Activated CD4-positive, alpha-beta T cell treated with anti-CD3 and anti-CD28 coated beads, Interleukin-2, amount 10 ng/mL, durations not matched to agents 24 days and 14 days (primary cell): ENCODE data around the gene MXD1. TPM values are rescaled to one million over a fixed set of nuclear protein-coding genes. Genes with fewer than 3 reads are reported as not detected.

Experiments
- DNase-seq: peaks from one replicate; pipeline ENCODE4 v3.0.0; 2022
- H3K27ac Mint-ChIP-seq: one replicate; pipeline ENCODE4 v1.8.0; 2022; ENCODE audit warnings: mild to moderate bottlenecking, mixed read lengths
- H3K27me3 Mint-ChIP-seq: one replicate; pipeline ENCODE4 v1.8.0; 2022; ENCODE audit warnings: mixed read lengths
- H3K36me3 Mint-ChIP-seq: one replicate; pipeline ENCODE4 v1.8.0; 2022; ENCODE audit warnings: low read depth, mild to moderate bottlenecking, mixed read lengths
- H3K4me1 Mint-ChIP-seq: one replicate; pipeline ENCODE4 v1.8.0; 2021; ENCODE audit warnings: mixed read lengths
- H3K4me3 Mint-ChIP-seq: one replicate; pipeline ENCODE4 v1.8.0; 2022; ENCODE audit warnings: mild to moderate bottlenecking, moderate library complexity, mixed read lengths
- H3K9me3 Mint-ChIP-seq: one replicate; pipeline ENCODE4 v1.8.0; 2021; ENCODE audit warnings: mixed read lengths
- intact Hi-C: fragments of 100-400 bp; cut with micrococcal nuclease; formaldehyde crosslinking; loops from one replicate; pipeline ENCODE4 v1.15.1; 2023
- total RNA-seq: library from RNA; stranded (reverse); gene quantifications from 2 replicates; pipeline ENCODE4 v1.2.3, GENCODE V29; 2022

MXD1 gene
- total RNA-seq, 1 donor from 2014 or later: 11.7 TPM

DNA sequence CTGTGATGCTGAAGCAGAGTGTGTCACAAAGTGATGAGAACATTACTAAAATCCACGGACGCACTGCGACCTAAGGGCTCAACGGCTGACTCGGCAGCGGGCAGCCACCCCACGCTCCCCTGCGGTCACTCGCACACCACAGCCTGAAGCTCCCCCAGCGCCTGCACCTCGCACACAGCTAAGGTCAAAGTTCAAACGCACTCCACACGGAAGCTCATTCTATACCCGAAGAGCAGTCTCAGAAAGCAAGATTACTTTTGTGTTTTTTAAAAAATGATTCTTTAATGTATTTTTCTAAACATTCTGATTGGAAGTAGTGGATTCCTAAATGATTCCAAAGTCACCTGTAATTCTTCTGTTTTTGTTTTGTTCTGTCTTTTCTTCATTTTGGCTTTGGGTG is 24.8 kb downstream of the MXD1 start:
- Mint-ChIP-seq H3K4me1 (peaks cover 12% of the 10 kb centered on the region), H3K4me3 (no peak overlapping the region), H3K9me3 (no peaks in the 10 kb centered on the region), H3K27me3 (no peaks in the 10 kb centered on the region), H3K36me3 (peaks cover 63% of the 10 kb centered on the region), H3K27ac (no peak overlapping the region)
- intact Hi-C loops: no loop called here
- no peak for DNase-seq

DNA sequence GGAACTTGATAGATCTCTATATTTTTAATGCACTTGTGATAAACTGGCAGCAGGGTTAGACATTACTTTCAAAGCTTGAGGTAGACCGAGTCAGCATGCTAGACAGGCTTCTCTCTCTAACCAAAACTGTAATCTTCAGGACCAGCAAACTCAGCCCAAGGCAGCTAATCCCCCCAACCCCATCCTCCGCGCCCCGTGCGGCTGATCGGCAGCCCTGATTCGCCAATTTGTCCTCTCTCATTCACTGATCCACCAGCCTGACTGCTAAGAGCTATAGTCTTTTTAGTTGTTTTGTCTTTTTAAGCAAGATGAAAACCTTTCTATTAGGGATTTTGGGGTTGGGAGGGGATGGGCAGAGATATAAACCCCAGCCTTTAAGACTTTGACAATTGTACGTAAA is 25.8 kb downstream of the MXD1 start:
- intact Hi-C loops: no loop called here
- no peaks in the 10 kb centered on the region for H3K9me3 Mint-ChIP-seq
- no peaks in the 10 kb centered on the region for H3K27me3 Mint-ChIP-seq
- peaks cover 20% of the 10 kb centered on the region for H3K4me1 Mint-ChIP-seq
- H3K27ac Mint-ChIP-seq: no peak overlapping the region
- DNase-seq: no peak
- H3K36me3 Mint-ChIP-seq: peaks cover 59% of the 10 kb centered on the region
- H3K4me3 Mint-ChIP-seq: no peak overlapping the region

DNA sequence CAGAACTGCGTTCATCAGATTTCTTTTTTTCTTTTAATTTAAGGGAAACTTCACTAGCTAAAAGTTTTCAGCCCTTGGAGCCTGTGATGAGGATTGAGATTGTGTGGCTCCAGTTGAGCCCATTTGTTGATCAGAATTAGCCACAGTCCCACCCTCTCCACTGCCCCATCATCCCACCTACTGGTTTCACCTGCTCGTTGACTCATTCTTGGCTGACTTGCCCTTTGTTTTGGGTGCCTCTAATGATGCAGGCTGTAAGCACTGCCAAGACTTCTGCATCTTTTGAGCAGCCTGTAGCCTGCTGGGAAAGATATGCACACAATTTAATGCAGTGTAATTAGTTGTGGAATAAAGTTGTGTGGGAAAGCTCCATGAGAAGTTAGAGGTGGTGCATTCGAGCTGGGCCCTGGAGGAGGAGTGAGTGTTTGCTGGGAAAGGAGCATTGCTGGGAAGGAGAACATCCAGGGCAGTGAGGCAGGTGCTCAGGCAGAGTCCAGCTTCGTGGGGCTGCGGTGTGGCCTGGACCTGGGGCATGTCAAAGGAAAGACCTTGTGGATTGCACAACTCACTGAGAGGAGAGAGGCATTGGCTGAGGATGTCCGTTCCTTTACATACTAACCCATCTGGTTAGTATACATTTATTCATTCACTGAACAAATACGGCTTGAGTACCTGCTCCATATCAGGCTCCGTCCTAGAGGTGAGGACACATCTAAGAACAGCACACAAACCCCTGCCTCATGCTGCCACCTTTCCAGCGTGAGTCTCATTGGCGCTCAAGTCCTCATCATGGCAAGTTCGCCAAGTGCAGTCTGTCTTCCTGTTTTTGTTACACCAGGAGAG is 28.3 kb downstream of the MXD1 start:
- H3K9me3 Mint-ChIP-seq: no peaks in the 10 kb centered on the region
- H3K27me3 Mint-ChIP-seq: no peaks in the 10 kb centered on the region
- peaks cover 39% of the 10 kb centered on the region for H3K36me3 Mint-ChIP-seq
- no peak overlapping the region for H3K4me3 Mint-ChIP-seq
- H3K4me1 Mint-ChIP-seq: peaks cover 40% of the 10 kb centered on the region
- intact Hi-C loops: no loop called here
- no peak for DNase-seq
- no peak overlapping the region for H3K27ac Mint-ChIP-seq

DNA sequence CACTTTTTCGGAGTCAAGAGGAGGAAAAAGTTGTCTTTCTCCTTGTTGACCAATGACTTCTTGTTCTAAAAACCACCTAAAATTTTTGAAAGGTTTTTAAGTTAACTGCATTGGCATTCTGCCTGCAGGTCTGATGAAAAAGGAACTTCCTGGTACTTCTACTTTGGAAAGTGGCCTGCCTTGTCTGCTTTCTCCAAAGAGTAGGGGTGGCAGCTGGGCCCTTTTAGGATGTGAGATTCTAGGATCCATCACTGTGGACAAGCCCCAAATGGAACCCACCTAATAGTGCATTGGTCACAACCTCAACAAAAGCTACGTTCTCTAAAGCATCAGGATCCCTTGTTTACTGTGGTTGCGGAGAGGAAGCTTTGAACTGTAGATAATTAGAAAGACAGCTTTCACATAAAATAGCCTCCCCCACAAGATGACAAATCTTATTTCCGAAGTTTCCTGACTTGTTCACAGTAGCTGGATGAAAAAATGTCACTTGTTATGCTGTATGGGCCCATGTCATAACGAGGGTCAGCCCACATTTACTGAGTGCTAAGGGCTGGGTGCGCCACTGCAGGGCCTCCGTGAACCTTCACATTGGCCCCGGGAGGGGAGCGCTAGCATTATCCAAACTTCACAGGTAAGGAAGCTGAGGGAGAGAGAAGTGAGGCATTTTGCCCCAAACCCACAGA is 29.1 kb downstream of the MXD1 start:
- H3K4me3 Mint-ChIP-seq: no peak overlapping the region
- H3K4me1 Mint-ChIP-seq: peaks cover 40% of the 10 kb centered on the region
- H3K9me3 Mint-ChIP-seq: no peaks in the 10 kb centered on the region
- no peak for DNase-seq
- H3K36me3 Mint-ChIP-seq: peaks cover 31% of the 10 kb centered on the region
- intact Hi-C loops: no loop called here
- peak overlapping the region; percentile 47 for H3K27ac Mint-ChIP-seq
- H3K27me3 Mint-ChIP-seq: no peaks in the 10 kb centered on the region

DNA sequence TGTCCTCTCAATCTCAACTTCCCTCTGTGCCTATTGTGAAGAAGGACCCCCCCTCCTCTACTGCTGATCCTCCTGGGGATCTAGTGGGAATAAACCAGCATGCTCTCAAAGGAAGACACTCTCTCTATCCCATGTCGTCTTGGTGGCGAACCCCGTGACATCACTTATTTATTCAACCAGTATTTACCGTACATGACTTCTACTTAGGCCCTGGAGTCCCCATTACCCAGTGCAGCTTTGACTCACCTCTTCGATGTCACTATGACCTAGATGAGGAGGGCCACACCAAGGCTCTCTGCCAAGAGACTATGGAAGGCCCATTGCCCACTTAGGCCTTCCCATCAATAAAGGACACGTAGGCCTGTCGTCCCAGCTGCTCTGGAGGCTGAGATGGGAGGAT is 29.8 kb downstream of the MXD1 start:
- H3K4me1 Mint-ChIP-seq: peaks cover 40% of the 10 kb centered on the region
- no peaks in the 10 kb centered on the region for H3K27me3 Mint-ChIP-seq
- no peak overlapping the region for H3K4me3 Mint-ChIP-seq
- peaks cover 27% of the 10 kb centered on the region for H3K36me3 Mint-ChIP-seq
- H3K27ac Mint-ChIP-seq: peak overlapping the region; percentile 45
- no peaks in the 10 kb centered on the region for H3K9me3 Mint-ChIP-seq
- intact Hi-C loops: loop anchor here (5.0 kb wide), 1 partner anchor 143 kb away; the partner anchor contains the start of gene PCBP1
- DNase-seq: no peak

DNA sequence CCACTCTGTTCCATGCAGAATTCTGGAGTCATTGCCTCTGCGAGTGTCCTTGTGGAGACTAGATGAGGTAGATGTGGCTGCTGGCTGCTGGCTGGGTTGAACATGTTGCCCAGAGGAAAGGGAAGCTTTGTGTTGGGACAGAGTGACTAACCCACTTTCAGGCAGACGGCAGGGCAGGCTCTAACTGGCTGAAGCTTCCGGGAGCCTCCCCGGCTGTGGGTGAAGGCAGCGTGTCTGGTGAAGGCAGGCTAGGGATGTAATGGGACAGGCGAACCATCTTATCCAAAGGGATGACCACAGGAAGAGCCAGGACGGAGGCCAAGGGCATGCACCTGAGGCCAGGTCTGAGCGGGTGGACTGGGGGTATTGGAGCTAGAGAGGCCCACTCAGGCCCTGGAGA is 30.5 kb downstream of the MXD1 start:
- peak; percentile 73 for DNase-seq
- intact Hi-C loops: loop anchor here (5.0 kb wide), 1 partner anchor 142 kb away; the partner anchor contains the start of gene PCBP1
- Mint-ChIP-seq H3K27me3 (no peaks in the 10 kb centered on the region), H3K9me3 (no peaks in the 10 kb centered on the region), H3K36me3 (peaks cover 26% of the 10 kb centered on the region), H3K27ac (peak overlapping the region; percentile 90), H3K4me3 (peak overlapping the region; percentile 58), H3K4me1 (peaks cover 40% of the 10 kb centered on the region)

DNA sequence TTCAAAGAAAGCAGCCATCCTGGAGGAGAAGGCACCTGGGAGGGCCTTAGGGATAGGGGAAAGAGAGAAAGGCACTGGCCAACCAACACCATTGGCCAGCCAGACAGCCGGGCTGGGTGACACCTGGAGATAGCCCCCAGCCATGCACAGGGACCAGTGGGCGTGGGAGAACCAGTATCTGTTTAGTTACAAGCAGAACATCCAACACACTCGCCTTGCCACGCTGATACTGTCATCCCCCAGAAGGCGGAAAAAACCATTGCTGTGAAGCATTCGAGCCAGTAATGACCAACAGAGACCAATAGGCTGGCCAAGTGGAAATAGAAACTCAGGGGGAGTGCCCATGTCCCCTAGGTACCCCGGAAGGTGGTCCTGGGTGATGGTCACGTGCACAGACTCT is 31.0 kb downstream of the MXD1 start:
- intact Hi-C loops: loop anchor here (1.0 to 5.0 kb wide), 5 partner anchors 12 to 196 kb away; partner anchors contain the start of genes MXD1 and PCBP1
- H3K4me1 Mint-ChIP-seq: peaks cover 40% of the 10 kb centered on the region

DNA sequence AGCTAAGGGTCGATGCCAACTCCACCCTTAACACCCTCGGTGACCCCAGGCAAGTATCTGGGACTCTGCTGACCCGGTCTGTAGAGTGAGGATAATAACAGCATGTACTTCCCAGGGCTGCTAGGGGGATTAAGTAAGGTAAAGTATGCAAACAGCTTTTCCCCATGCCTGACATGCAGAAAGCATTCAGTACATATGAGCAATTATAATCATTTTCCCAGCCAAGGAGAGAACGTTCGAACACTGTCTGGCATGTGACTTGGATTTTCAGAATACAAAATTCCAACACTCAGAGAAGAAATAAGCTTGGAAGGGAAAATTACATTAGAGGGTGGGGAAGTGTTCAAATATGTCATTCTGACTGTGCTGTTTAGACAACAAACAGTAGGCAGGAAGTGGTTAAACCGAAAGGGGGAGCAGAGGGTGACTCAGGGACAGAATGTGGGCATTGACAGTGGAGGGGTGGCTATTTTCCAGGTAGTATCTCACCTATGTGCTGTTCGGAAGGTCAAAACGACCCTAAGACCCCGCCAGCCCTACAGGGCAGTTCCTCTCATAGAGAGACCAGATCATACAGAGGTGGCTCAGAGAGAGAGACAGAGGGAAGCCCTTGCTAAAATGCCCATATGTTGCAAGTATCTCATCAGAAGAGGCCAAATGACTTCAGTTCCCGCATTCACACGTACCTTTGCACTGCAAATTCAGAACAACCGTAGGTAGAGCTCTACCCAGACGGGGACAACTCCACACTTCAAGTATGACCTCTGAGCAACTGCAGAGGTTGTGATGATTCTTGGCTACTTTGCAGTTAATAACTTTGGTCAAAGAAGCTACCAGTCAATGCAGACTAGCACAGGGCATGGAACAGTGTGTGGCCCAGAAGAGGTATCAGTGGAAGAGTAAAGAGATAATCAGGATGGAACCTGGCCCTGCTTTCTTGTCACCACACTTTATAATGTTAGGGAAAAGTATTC is 31.7 kb downstream of the MXD1 start:
- H3K9me3 Mint-ChIP-seq: no peaks in the 10 kb centered on the region
- H3K4me3 Mint-ChIP-seq: peak overlapping the region; percentile 56
- peak overlapping the region; percentile 90 for H3K27ac Mint-ChIP-seq
- DNase-seq: peak; percentile 92
- intact Hi-C loops: loop anchor here (1.0 to 5.0 kb wide), 5 partner anchors 12 to 196 kb away; partner anchors contain the start of genes MXD1 and PCBP1
- peaks cover 18% of the 10 kb centered on the region for H3K36me3 Mint-ChIP-seq
- H3K4me1 Mint-ChIP-seq: peaks cover 40% of the 10 kb centered on the region
- H3K27me3 Mint-ChIP-seq: no peaks in the 10 kb centered on the region

More for the DNA sequence above, 31.0 kb downstream of the MXD1 start:
- Mint-ChIP-seq H3K27ac (peak overlapping the region; percentile 90), H3K27me3 (no peaks in the 10 kb centered on the region), H3K9me3 (no peaks in the 10 kb centered on the region), H3K4me3 (peak overlapping the region; percentile 58), H3K36me3 (peaks cover 22% of the 10 kb centered on the region)
- peak; percentile 64 for DNase-seq

DNA sequence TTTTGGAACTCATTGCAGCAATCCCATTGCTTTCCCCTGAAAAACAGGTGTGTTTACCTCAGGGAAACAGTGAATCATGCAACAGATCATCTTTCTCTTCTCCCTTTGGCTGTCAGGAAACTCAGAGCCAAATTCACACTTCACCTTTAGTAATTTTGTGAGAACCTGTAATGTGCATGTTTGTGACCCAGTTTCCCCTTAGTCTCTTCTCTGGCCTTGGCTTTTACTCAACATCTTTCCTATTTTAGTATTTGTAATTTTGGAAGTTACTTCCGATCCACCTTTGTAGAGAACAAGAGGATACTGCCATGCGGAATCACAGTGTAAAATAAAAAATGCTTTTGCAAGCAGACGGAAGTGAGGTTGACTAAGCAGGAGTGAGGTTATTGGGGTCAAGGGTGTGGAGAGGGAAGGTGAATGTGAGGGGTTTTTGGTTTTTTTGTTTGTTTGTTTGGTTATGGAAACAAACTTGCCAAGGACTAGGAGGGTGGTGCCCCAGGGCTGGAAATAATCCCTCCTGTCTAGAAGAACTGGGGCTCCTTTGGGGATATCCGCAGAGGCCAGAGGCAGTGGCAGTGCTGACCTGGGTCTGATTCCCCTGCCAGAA is 32.5 kb downstream of the MXD1 start:
- peaks cover 42% of the 10 kb centered on the region for H3K4me1 Mint-ChIP-seq
- intact Hi-C loops: loop anchor here (2.0 to 5.0 kb wide), 2 partner anchors 33 to 140 kb away; partner anchors contain the start of genes MXD1 and PCBP1
- no peak overlapping the region for H3K4me3 Mint-ChIP-seq

DNA sequence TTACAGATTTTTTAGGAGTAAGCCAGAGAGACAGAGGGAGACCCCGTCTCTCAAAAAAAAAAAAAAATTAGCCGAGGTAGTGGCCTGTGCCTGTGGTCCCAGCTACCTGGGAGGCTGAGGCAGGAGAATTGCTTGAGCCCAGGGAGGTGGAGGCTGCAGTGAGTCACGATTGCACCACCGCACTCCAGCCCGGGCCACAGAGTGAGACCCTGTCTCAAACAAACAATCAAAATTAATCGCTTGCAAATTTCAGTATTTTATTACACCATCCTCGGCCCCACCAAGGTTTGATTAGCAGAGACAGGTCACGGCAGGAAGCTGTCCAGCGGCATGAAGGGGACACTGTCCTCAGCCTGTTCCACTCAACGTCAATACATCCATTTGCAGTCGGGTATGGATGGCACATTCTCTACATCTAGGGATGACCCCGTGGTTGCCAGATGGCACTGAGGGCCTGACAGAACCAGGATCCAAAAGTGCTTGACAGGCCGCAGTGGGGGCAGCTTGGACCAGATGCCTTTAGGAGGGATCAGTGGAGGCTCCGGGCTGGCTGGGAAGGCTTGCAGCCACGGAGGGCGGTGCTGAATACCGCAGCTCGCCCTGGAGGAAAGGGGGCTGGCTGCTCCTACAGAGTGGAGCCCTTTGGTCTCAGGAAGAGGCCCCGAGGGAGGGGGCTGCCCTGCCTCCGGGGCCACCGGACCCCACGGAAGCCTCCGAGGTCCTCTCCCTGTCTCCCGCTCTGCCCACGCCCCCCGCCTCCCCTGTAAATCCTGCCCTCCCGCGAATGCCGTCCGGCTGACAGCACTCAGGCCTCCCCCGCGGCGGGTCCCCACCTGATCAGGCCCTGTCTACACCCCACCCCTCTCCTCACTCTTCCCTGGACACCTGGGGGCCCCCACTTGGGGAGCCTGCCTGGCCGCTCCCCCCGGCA is 33.4 kb downstream of the MXD1 start:
- intact Hi-C loops: loop anchor here (5.0 kb wide), 1 partner anchor 139 kb away; the partner anchor contains the start of gene PCBP1
- H3K27me3 Mint-ChIP-seq: no peaks in the 10 kb centered on the region

More for the DNA sequence above, 32.5 kb downstream of the MXD1 start:
- DNase-seq: no peak
- Mint-ChIP-seq H3K36me3 (peaks cover 11% of the 10 kb centered on the region), H3K9me3 (no peaks in the 10 kb centered on the region), H3K27ac (peak overlapping the region; percentile 90), H3K27me3 (no peaks in the 10 kb centered on the region)

DNA sequence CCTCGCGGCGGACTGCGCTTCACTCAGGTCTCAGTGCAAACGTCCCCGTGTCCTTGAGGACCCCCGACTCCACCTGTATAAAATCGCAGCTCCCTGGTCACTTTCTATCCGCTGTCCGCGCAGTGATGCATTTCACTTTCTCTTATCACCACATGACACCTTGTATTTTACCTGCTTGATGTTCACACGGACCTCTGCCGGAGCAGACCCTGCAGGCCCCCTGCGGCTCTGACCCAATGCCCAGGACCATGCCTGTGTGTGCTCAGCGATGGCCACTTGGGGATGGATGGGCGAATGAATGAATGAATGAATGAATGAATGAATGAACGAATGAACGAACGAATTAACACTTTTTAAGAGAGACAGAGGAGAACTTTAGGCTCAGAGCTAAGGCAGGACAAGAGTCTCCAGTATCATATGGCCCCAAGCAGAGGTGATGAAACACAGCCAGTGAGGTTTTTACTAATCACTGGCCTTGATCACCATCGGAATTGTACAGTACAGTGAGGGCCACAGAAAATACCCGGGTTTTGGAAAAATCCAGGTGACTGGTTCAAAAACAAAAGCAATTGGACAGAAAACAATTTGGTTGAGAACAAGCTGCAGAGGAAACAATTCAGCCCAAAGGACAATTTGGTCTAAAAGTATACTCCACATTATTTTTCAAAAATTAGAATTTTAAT is 34.2 kb downstream of the MXD1 start:
- intact Hi-C loops: loop anchor here (5.0 kb wide), 1 partner anchor 138 kb away; the partner anchor contains the start of gene PCBP1
- no peak for DNase-seq
- H3K9me3 Mint-ChIP-seq: no peaks in the 10 kb centered on the region

More for the DNA sequence above, 33.4 kb downstream of the MXD1 start:
- no peak overlapping the region for H3K4me3 Mint-ChIP-seq
- no peak overlapping the region for H3K27ac Mint-ChIP-seq
- H3K4me1 Mint-ChIP-seq: peaks cover 43% of the 10 kb centered on the region
- no peaks in the 10 kb centered on the region for H3K9me3 Mint-ChIP-seq
- peaks cover 6% of the 10 kb centered on the region for H3K36me3 Mint-ChIP-seq
- DNase-seq: no peak

More for the DNA sequence above, 34.2 kb downstream of the MXD1 start:
- no peak overlapping the region for H3K4me3 Mint-ChIP-seq
- no peaks in the 10 kb centered on the region for H3K27me3 Mint-ChIP-seq
- H3K36me3 Mint-ChIP-seq: peaks cover 3% of the 10 kb centered on the region
- H3K27ac Mint-ChIP-seq: no peak overlapping the region
- H3K4me1 Mint-ChIP-seq: peaks cover 42% of the 10 kb centered on the region
